ENCODE data around the gene GRIN2A.

GRIN2A gene

GRCh38 chr16:9741776-9742175, 440.5 kb downstream of the GRIN2A start:
- no peak overlapping the region for H3K4me2 ChIP-seq
- H3K27ac ChIP-seq = no peak overlapping the region
- no peaks in the 10 kb centered on the region for H3K4me1 ChIP-seq (ENCODE audit: low read depth, poor library complexity, severe bottlenecking)
- no peak overlapping the region for H3K9ac ChIP-seq
- no peak for TF ChIP-seq CTCF (conservative IDR thresholded peaks at IDR 0.05; ENCODE audit: low read depth, low read length)
- H2AFZ ChIP-seq (ENCODE audit: low read depth) = no peak overlapping the region
- no peak overlapping the region for H3K4me3 ChIP-seq (IDR thresholded peaks at IDR 0.05; ENCODE audit: insufficient read depth, low read depth, low read length)
- H3K79me2 ChIP-seq (ENCODE audit: insufficient read depth, low read depth) = no peaks in the 10 kb centered on the region
- H3K27me3 ChIP-seq (ENCODE audit: insufficient read depth, low read depth) = no peaks in the 10 kb centered on the region
- H3K36me3 ChIP-seq (ENCODE audit: insufficient read depth) = no peaks in the 10 kb centered on the region
- H4K20me1 ChIP-seq (ENCODE audit: insufficient read depth) = no peaks in the 10 kb centered on the region

GRCh38 chr16:9739301-9739700, 442.9 kb downstream of the GRIN2A start:
- no peaks in the 10 kb centered on the region for H3K36me3 ChIP-seq (ENCODE audit: insufficient read depth)
- no peak overlapping the region for H3K9ac ChIP-seq
- no peaks in the 10 kb centered on the region for H3K79me2 ChIP-seq (ENCODE audit: insufficient read depth, low read depth)
- no peak for TF ChIP-seq CTCF (conservative IDR thresholded peaks at IDR 0.05; ENCODE audit: low read depth, low read length)
- no peaks in the 10 kb centered on the region for H4K20me1 ChIP-seq (ENCODE audit: insufficient read depth)
- H3K27ac ChIP-seq = no peak overlapping the region
- no peak overlapping the region for H3K4me3 ChIP-seq (IDR thresholded peaks at IDR 0.05; ENCODE audit: insufficient read depth, low read depth, low read length)
- H3K4me1 ChIP-seq (ENCODE audit: low read depth, poor library complexity, severe bottlenecking) = no peaks in the 10 kb centered on the region
- H3K27me3 ChIP-seq (ENCODE audit: insufficient read depth, low read depth) = no peaks in the 10 kb centered on the region
- H3K4me2 ChIP-seq = no peak overlapping the region
- H2AFZ ChIP-seq (ENCODE audit: low read depth) = no peak overlapping the region

- Histone ChIP-seq H3K79me2 (ENCODE audit: insufficient read depth, low read depth) (no peaks in the 10 kb centered on the region), H3K4me3 (IDR thresholded peaks at IDR 0.05; ENCODE audit: insufficient read depth, low read depth, low read length) (no peak overlapping the region), H3K9ac (no peak overlapping the region), H3K4me1 (ENCODE audit: low read depth, poor library complexity, severe bottlenecking) (no peaks in the 10 kb centered on the region), H3K27me3 (ENCODE audit: insufficient read depth, low read depth) (no peaks in the 10 kb centered on the region), H3K27ac (no peak overlapping the region), H4K20me1 (ENCODE audit: insufficient read depth) (no peaks in the 10 kb centered on the region), H3K4me2 (no peak overlapping the region), H3K36me3 (ENCODE audit: insufficient read depth) (no peaks in the 10 kb centered on the region), H2AFZ (ENCODE audit: low read depth) (no peak overlapping the region)
- no peak for TF ChIP-seq CTCF (conservative IDR thresholded peaks at IDR 0.05; ENCODE audit: low read depth, low read length)
These were observed 443.5 kb downstream of the GRIN2A start for GRCh38 chr16:9738690-9739089.

- no peaks in the 10 kb centered on the region for H3K36me3 ChIP-seq (ENCODE audit: insufficient read depth)
- no peak overlapping the region for H3K9ac ChIP-seq
- H3K4me1 ChIP-seq (ENCODE audit: low read depth, poor library complexity, severe bottlenecking) = no peaks in the 10 kb centered on the region
- no peak overlapping the region for H3K27ac ChIP-seq
- no peak overlapping the region for H3K4me3 ChIP-seq (IDR thresholded peaks at IDR 0.05; ENCODE audit: insufficient read depth, low read depth, low read length)
- H3K4me2 ChIP-seq = no peak overlapping the region
- no peaks in the 10 kb centered on the region for H4K20me1 ChIP-seq (ENCODE audit: insufficient read depth)
- no peaks in the 10 kb centered on the region for H3K79me2 ChIP-seq (ENCODE audit: insufficient read depth, low read depth)
- H2AFZ ChIP-seq (ENCODE audit: low read depth) = no peak overlapping the region
- TF ChIP-seq CTCF (conservative IDR thresholded peaks at IDR 0.05; ENCODE audit: low read depth, low read length) = no peak
- H3K27me3 ChIP-seq (ENCODE audit: insufficient read depth, low read depth) = no peaks in the 10 kb centered on the region
These were observed 445.7 kb downstream of the GRIN2A start for GRCh38 chr16:9736547-9736946.

- no peak overlapping the region for H3K4me2 ChIP-seq
- H3K27ac ChIP-seq = no peak overlapping the region
- H3K36me3 ChIP-seq (ENCODE audit: insufficient read depth) = no peaks in the 10 kb centered on the region
- TF ChIP-seq CTCF (conservative IDR thresholded peaks at IDR 0.05; ENCODE audit: low read depth, low read length) = no peak
- no peaks in the 10 kb centered on the region for H3K4me1 ChIP-seq (ENCODE audit: low read depth, poor library complexity, severe bottlenecking)
- no peak overlapping the region for H3K9ac ChIP-seq
- H3K27me3 ChIP-seq (ENCODE audit: insufficient read depth, low read depth) = no peaks in the 10 kb centered on the region
- H4K20me1 ChIP-seq (ENCODE audit: insufficient read depth) = no peaks in the 10 kb centered on the region
- no peak overlapping the region for H3K4me3 ChIP-seq (IDR thresholded peaks at IDR 0.05; ENCODE audit: insufficient read depth, low read depth, low read length)
- no peaks in the 10 kb centered on the region for H3K79me2 ChIP-seq (ENCODE audit: insufficient read depth, low read depth)
- H2AFZ ChIP-seq (ENCODE audit: low read depth) = no peak overlapping the region
These were observed 459.1 kb downstream of the GRIN2A start for GRCh38 chr16:9723136-9723535.

Data from KMS-11 (cell line).